HG03280 (cell line): ENCODE measurements around the gene POLD2.

ENCODE experiments used
- ATAC-seq: cut with Tn5 transposase; IDR thresholded peaks from one replicate; pipeline ENCODE4 v1.9.1; 2021; ENCODE audit warnings: mild to moderate bottlenecking, moderate library complexity; ENCODE audit not compliant: unreplicated experiment

Gene POLD2

GRCh38 chr7:44066494-44067063 is 56.8 kb downstream of the POLD2 start:
- no peak for ATAC-seq

GRCh38 chr7:44066111-44066460 is 57.3 kb downstream of the POLD2 start:
- no peak for ATAC-seq

- ATAC-seq = no peak
Measured at GRCh38 chr7:44065431-44066110, 57.8 kb downstream of the POLD2 start, which contains the start of gene PGAM2. PGAM2 (minus strand) TSS chr7:44065567; CDS start chr7:44065529, 38 bp downstream.

- no peak for ATAC-seq
Measured at GRCh38 chr7:44064791-44065430, 58.4 kb downstream of the POLD2 start.
